Pancreas (tissue), 10 donors: ENCODE data around the gene COG2. TPM values are rescaled to one million over a fixed set of nuclear protein-coding genes. Genes with fewer than 3 reads are reported as not detected.

ENCODE experiments used
- ATAC-seq, 4 donors: fragments of 200-7000 bp; cut with Tn5 transposase; one replicate each; pipeline versions ENCODE4 v1.8.0 to v1.9.1; 2020; ENCODE audit warnings: mild to moderate bottlenecking in 4 of 4, moderate library complexity in 4 of 4
- DNase-seq, 6 donors: peaks; one replicate each; pipeline ENCODE4 v3.0.0-alpha.2; 2020
- FAIRE-seq: peaks from 2 replicates; lab custom pipeline; 2012; peaks lifted over from hg19 to GRCh38; lab: Jason Lieb, UNC
- H3K27ac ChIP-seq, 4 donors: fragments of 200-600 bp; sonication (generic); 1 replicate in 3 of 4; 2 replicates in 1 of 4; pipeline versions ENCODE4 v1.5.0 to v1.8.0; 2020
- H3K27me3 ChIP-seq, 4 donors: fragments of 200-600 bp; one replicate each; pipeline ENCODE4 v1.8.0; 2021
- H3K36me3 ChIP-seq, 3 donors: fragments of 200-600 bp; sonication (generic) in 1 of 3; one replicate each; pipeline versions ENCODE4 v1.5.0 to v1.8.0; 2020 to 2021
- H3K4me1 ChIP-seq, 3 donors: fragments of 200-600 bp; one replicate each; pipeline ENCODE4 v1.8.0; 2021
- H3K4me3 ChIP-seq, 4 donors: fragments of 200-600 bp; sonication (generic) in 2 of 4; one replicate each; pipeline versions ENCODE4 v1.5.0 to v1.8.0; 2020 to 2021
- H3K9me3 ChIP-seq, 4 donors: fragments of 200-600 bp; one replicate each; pipeline ENCODE4 v1.8.0; 2021
- WGBS, 2 donors: extraction: QIAGEN DNeasy Blood & Tissue Kit; methylation state at CpG; one replicate each; pipeline ENCODE4 v1.1.7; 2013; 5-methylcytosine and 5-hydroxymethylcytosine counted together
- intact Hi-C, 3 donors: fragments of 100-400 bp; cut with DNase I; formaldehyde crosslinking; loops; one replicate each; pipeline versions ENCODE4 v1.11.1 to v1.14.2; 2022
- polyA plus RNA-seq, 2 donors: library from polyadenylated mRNA; stranded (reverse); fragments of 200-250 nt; gene quantifications; one replicate each; pipeline ENCODE4 v1.2.3, GENCODE V29; 2013
- total RNA-seq, 6 donors: library from RNA; stranded (reverse); fragmentation: NEBNext Ultra II Directional in 4 of 6; extraction: Animal tissue kit (Norgen Biotek cat#: 25700) in 4 of 6; gene quantifications; one replicate each; pipeline versions ENCODE4 v1.2.1 to v1.2.4, GENCODE V29; 2021 to 2023
- TF ChIP-seq, protein P1 (sequence below), 4 donors: fragments of 200-600 bp; sonication (generic) in 3 of 4; IDR thresholded peaks; one replicate each; pipeline versions ENCODE4 v1.5.0 to v1.8.0; 2021; ENCODE audit warnings: antibody characterized with exemption in 4 of 4
- donor health status: healthy with polysubstance abuse.
- donor health status: DM: no; HTN: no; CAD: no; lungs with moderate emphysema.
- donor health status: DM: no; HTN: no; CAD: no.
- donor health status: control.
- donor health status: control.
- donor health status: Bipolar disorder and iron deficiency.
- donor health status: DM: yes; HTN: yes; CAD: no.
- donor health status: DM: no; HTN: no; CAD: no.
- donor health status: DM: no; HTN: no; CAD: no.
- donor health status: DM: yes; HTN: yes; CAD: no.

The COG2 gene
- total and polyA plus RNA-seq, 8 donors = 6.5 to 17.1 (median 14.5) TPM

DNA sequence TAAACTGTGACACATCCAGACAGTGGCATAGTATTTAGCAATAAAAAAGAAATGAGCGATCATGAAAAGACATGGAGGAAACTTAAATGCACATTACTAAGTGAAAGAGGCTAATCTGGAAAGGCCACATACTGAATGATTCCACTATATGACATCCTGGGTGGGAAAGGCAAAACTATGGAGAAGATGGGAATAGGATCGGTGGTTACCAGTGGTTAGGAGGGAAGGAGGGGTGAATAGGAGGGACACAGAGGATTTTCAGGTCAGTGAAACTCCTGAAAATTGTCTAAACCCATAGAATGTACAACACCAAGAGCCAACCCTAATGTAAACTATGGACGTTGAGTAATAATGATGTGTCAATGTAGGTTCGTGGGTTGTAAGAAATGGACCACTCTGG is 57.9 kb downstream of the COG2 start:
- DNase-seq (no peak), FAIRE-seq (no peak), ATAC-seq (no peak)
- TF ChIP-seq, protein P1, sequence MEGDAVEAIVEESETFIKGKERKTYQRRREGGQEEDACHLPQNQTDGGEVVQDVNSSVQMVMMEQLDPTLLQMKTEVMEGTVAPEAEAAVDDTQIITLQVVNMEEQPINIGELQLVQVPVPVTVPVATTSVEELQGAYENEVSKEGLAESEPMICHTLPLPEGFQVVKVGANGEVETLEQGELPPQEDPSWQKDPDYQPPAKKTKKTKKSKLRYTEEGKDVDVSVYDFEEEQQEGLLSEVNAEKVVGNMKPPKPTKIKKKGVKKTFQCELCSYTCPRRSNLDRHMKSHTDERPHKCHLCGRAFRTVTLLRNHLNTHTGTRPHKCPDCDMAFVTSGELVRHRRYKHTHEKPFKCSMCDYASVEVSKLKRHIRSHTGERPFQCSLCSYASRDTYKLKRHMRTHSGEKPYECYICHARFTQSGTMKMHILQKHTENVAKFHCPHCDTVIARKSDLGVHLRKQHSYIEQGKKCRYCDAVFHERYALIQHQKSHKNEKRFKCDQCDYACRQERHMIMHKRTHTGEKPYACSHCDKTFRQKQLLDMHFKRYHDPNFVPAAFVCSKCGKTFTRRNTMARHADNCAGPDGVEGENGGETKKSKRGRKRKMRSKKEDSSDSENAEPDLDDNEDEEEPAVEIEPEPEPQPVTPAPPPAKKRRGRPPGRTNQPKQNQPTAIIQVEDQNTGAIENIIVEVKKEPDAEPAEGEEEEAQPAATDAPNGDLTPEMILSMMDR (IDR thresholded peaks at IDR 0.05) = no peak
- no peak overlapping the region for H3K4me3 ChIP-seq
- no peaks in the 10 kb centered on the region for H3K36me3 ChIP-seq
- H3K9me3 ChIP-seq = no peaks in the 10 kb centered on the region
- H3K4me1 ChIP-seq = no peaks in the 10 kb centered on the region
- WGBS, 2 donors = 83 to 89% methylated on average over 4 of the region's 4 CpGs
- intact Hi-C loops = no loop called here
- no peak overlapping the region for H3K27ac ChIP-seq
- no peaks in the 10 kb centered on the region for H3K27me3 ChIP-seq

DNA sequence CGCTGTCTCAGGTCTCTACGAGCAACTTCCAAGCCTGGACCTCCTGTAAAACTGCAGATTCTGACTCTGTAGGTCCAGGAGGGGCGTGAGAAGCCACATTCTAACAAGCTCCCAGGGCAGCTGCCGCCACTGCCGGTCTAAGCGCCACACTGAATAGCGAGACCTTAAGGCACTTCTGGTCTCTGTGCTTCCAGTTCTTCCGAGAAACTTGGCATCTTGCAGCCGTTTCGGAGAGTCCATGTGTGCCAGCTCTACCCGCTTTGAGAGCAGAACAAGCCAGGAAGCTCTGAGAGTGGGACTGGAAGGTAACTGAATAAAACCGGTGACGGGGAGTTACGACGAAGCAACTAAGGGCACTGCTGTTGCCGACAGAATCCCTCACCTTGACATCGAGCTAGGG is 59.2 kb downstream of the COG2 start:
- no peak for DNase-seq
- TF ChIP-seq, protein P1 (IDR thresholded peaks at IDR 0.05) = no peak
- H3K36me3 ChIP-seq = no peaks in the 10 kb centered on the region
- H3K4me3 ChIP-seq = no peak overlapping the region
- H3K4me1 ChIP-seq = no peaks in the 10 kb centered on the region
- H3K9me3 ChIP-seq = no peaks in the 10 kb centered on the region
- intact Hi-C loops = no loop called here
- ATAC-seq = no peak
- 84 to 87% methylated on average over 17 of the region's 17 CpGs for WGBS, 2 donors
- no peaks in the 10 kb centered on the region for H3K27me3 ChIP-seq
- no peak for FAIRE-seq
- H3K27ac ChIP-seq = no peak overlapping the region

DNA sequence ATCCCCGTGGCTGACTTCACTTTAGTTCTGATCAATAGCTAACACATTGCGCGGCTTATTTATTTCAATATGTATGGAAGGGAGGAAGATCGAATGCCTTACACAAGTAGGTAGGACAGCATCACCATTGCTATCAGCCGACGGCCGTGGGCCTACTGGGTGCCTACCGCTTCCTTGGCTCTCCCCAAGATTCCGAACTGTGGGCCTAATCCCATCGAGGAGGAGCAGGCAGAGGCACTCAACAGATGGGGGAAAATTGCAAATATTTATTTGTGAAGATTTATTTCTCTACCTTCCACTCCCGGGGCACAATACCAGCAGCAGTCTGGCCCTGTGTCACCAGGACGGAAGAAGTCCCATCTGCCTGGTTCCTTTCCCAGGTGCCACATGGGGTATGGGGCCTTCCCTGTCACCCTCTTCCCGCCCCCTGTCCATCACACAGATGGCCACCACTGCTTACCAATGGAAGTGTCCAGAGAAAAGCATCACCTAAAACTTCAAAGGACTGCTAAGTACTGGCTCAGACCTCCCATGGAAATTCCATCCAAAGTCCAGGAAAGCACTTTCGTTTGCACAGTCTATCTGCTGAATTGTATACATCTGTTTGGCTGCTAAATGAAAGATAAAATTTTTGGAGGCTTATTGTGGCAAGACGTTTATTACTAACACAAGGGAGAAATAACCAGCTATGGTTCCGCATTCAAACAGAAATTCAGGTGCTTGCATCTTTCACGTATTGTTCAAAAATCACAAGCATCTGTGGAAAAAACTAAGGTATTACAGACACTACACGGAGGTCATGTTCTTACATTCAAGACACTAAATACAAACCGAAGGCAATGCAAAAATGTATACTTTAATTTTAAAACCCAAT is 59.9 kb downstream of the COG2 start:
- intact Hi-C loops = no loop called here
- FAIRE-seq = no peak

DNA sequence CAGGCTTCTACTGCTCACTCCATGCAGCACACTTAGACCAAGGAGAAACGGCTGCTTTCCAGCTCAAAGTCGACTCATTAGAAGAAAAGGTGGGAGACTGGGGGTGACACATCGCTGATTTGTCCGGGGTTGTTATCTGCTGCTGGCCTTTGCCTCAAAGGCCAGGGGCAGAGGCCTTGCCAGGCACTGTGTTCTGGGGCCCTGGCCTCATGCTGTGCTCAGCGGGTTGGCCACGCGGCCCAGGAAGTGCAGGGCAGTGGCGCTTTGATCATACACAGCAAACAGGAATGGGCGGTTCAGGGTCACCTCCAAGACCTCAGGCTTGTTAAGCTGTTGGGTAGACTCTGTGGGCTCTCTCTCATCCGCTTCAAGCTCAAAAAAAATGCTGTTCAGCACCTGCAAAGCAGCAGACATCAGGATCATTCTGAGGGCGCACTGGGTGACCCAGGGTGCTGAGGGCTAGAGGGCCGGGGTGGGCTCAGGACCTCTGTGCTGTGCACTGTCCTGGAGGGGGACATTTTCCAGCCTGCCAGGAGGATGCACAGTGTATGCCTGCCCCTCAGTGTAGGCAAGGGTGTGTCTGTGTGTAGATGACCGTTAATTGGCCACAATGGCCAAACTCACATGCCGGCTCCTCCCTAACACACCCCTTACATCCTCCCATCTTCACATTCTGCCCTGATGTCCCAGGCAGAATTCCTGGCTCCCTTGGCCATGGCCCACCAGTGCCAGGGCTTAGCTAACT is 60.8 kb downstream of the COG2 start:
- Histone ChIP-seq H3K9me3 (no peaks in the 10 kb centered on the region), H3K4me3 (no peak overlapping the region), H3K4me1 (no peaks in the 10 kb centered on the region), H3K36me3 (no peaks in the 10 kb centered on the region), H3K27ac (no peak overlapping the region), H3K27me3 (no peaks in the 10 kb centered on the region)
- WGBS, 2 donors = 78 to 84% methylated on average over 14 of the region's 14 CpGs
- FAIRE-seq (no peak), DNase-seq (no peak), ATAC-seq (no peak)
- intact Hi-C loops = no loop called here
- TF ChIP-seq, protein P1 (IDR thresholded peaks at IDR 0.05) = no peak

More for the DNA sequence above, 59.9 kb downstream of the COG2 start:
- DNase-seq (no peak), ATAC-seq (no peak)
- no peaks in the 10 kb centered on the region for H3K36me3 ChIP-seq
- no peaks in the 10 kb centered on the region for H3K4me1 ChIP-seq
- no peak overlapping the region for H3K27ac ChIP-seq
- H3K9me3 ChIP-seq = no peaks in the 10 kb centered on the region
- WGBS, 2 donors = 81 to 83% methylated on average over 19 of the region's 19 CpGs
- TF ChIP-seq, protein P1 (IDR thresholded peaks at IDR 0.05) = no peak
- no peak overlapping the region for H3K4me3 ChIP-seq
- H3K27me3 ChIP-seq = no peaks in the 10 kb centered on the region
